Activated naive CD8-positive, alpha-beta T cell (primary cell): ENCODE measurements around the gene ZNF441.
"Not testable (repeated sequence)": the region's sequence is repeated elsewhere in the genome, so short reads cannot be mapped to it uniquely, and the experiment has no call there.

Experiments used
- H3K27ac Mint-ChIP-seq: one replicate; pipeline ENCODE4 v1.8.0; 2021; ENCODE audit warnings: mixed read lengths
- H3K27me3 Mint-ChIP-seq: one replicate; pipeline ENCODE4 v1.8.0; 2021; ENCODE audit warnings: mixed read lengths
- H3K36me3 Mint-ChIP-seq: one replicate; pipeline ENCODE4 v1.8.0; 2021; ENCODE audit warnings: mixed read lengths
- H3K4me1 Mint-ChIP-seq: one replicate; pipeline ENCODE4 v1.8.0; 2021; ENCODE audit warnings: low read depth, mixed read lengths
- H3K4me3 Mint-ChIP-seq: one replicate; pipeline ENCODE4 v1.8.0; 2021; ENCODE audit warnings: mild to moderate bottlenecking, mixed read lengths
- H3K9me3 Mint-ChIP-seq: one replicate; pipeline ENCODE4 v1.8.0; 2021; ENCODE audit warnings: low read depth, mixed read lengths

Gene ZNF441

DNA sequence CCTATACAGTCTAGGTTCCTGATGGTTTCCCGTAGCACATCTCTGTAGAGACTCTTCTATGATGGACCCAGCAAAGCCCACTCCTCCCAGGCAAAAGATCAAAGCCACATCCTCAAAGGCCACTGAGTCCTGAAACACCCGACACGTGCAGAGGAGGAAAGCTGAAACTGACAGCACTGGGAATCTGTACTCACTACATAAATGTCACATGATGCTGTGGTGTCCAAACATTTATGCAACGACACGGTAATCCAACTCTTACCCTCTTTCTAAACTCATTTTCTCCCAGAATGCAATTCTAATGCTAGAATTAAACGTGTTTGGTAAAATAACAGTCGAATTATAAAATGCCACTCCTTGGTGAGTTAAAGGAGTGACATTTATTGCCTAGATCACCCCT, 7.0 kb upstream of the ZNF441 start:
- Mint-ChIP-seq H3K27ac (no peak overlapping the region), H3K36me3 (peaks cover 5% of the 10 kb centered on the region), H3K27me3 (peaks cover 7% of the 10 kb centered on the region), H3K4me3 (no peak overlapping the region), H3K4me1 (no peaks in the 10 kb centered on the region), H3K9me3 (peaks cover 28% of the 10 kb centered on the region)

DNA sequence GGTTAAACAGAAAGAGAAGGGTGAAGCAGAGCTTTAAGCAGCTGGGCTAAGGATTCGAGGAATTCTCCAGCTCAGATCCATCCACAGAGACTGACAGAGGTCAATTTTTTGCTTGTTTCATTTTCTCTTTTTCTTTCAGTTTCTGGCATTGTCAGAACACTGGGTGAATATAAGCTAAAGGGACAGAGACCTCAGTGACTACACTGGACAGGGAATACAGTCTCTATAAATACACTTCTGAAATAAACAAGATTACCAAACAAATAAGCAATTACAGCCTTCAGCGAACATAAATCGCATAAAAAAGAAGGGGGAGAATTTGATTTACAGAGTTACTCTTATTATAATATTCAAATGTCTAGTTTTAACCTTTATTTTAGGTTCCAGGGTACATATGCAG, 3.7 kb upstream of the ZNF441 start:
- H3K27ac Mint-ChIP-seq = no peak overlapping the region
- H3K4me3 Mint-ChIP-seq = no peak overlapping the region

DNA sequence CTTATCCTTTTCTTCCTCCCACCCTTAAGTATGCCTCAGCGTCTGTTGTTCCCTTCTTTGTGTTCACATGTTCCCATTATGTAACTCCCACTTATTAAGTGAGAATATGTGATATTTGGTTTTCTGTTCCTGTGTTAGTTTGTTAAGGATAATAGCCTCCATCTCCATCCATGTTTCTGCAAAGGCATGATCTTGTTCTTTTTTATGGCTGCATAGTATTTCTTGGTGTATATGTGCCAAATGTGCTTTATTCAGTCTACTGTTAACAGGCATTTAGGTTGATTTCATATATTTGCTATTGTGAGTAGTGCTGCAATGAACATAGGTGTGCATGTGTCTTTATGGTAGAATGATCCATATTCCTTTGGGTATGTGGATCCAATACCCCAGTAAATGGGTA, 3.2 kb upstream of the ZNF441 start:
- Mint-ChIP-seq H3K27me3 (peaks cover 4% of the 10 kb centered on the region), H3K4me3 (no peak overlapping the region), H3K27ac (no peak overlapping the region), H3K36me3 (no peaks in the 10 kb centered on the region), H3K9me3 (peaks cover 9% of the 10 kb centered on the region), H3K4me1 (peaks cover 14% of the 10 kb centered on the region)

More for the DNA sequence above, 3.7 kb upstream of the ZNF441 start:
- peaks cover 9% of the 10 kb centered on the region for H3K9me3 Mint-ChIP-seq
- no peaks in the 10 kb centered on the region for H3K36me3 Mint-ChIP-seq
- peaks cover 9% of the 10 kb centered on the region for H3K4me1 Mint-ChIP-seq
- H3K27me3 Mint-ChIP-seq = peaks cover 4% of the 10 kb centered on the region

DNA sequence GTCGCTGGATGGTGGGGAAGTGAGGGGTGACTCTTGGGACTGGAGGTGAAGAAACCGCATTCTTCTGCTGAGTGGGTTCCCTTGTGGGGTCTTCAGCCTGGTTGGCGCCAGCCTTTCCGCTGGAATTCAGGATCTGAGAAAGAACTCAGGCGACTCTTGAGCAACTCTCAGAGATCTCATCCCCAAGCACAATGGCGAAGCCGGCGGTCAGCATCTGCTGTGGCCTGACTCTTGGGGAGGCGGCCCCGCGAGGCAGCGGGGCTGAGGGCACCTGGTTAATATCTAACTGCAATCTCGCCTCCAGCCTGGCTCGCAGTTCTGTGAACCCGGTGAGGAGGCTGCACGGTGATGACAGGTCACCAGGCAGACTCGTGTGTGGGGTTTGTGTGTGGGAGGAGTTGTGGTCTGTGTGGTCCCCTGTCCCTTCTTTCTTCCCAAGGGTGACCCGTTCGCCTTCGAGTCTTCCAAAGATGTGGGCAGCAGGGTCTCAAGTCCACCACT, 883 bp downstream of the ZNF441 start:
- Mint-ChIP-seq H3K27me3 (peaks cover 2% of the 10 kb centered on the region), H3K4me3 (peak overlapping the region; percentile 97), H3K4me1 (peaks cover 19% of the 10 kb centered on the region), H3K27ac (peak overlapping the region; percentile 66), H3K36me3 (peaks cover 22% of the 10 kb centered on the region), H3K9me3 (peaks cover 23% of the 10 kb centered on the region)

DNA sequence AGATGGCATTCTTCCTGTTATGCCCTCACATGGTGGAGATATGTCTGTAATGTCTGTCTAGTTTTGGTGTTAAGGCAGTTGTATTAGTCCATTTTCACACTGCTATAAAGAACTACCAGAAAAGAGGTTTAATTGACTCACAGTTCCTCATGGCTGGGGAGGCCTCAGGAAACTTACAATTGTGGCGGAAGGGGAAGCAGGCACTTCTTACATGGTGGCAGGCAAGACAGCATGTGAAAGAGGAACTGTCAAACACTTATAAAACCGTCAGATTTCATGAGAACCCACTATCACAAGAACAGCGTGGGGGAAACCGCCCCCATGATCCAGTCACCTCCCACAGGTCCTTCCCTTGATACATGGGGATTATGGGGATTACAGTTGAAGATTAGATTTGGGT, 3.2 kb downstream of the ZNF441 start:
- Mint-ChIP-seq H3K9me3 (peaks cover 31% of the 10 kb centered on the region), H3K4me3 (no peak overlapping the region), H3K36me3 (peaks cover 32% of the 10 kb centered on the region)

DNA sequence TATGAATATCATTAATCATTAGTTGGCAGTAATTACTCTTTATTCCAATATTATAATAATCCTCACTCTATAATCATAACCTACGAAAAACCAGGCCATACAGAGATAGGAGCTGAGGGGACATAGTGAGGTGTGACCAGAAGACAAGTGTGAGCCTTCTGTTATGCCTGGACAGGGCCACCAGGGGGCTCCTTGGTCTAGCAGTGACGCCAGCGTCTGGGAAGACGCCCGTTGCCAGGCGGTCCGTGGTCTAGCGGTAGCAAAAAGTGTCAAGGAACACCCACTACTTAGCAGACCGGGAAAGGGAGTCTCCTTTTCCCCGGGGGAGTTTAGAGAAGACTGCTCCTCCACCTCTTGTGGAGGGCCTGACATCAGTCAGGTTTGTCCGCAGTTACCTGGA, 4.7 kb downstream of the ZNF441 start:
- peaks cover 40% of the 10 kb centered on the region for H3K36me3 Mint-ChIP-seq
- H3K27ac Mint-ChIP-seq, H3K4me3 Mint-ChIP-seq, H3K27me3 Mint-ChIP-seq: not testable (repeated sequence)
- H3K4me1 Mint-ChIP-seq = peaks cover 19% of the 10 kb centered on the region
- H3K9me3 Mint-ChIP-seq = peaks cover 36% of the 10 kb centered on the region

More for the DNA sequence above, 3.2 kb downstream of the ZNF441 start:
- Mint-ChIP-seq H3K4me1 (peaks cover 19% of the 10 kb centered on the region), H3K27ac (no peak overlapping the region), H3K27me3 (no peaks in the 10 kb centered on the region)

DNA sequence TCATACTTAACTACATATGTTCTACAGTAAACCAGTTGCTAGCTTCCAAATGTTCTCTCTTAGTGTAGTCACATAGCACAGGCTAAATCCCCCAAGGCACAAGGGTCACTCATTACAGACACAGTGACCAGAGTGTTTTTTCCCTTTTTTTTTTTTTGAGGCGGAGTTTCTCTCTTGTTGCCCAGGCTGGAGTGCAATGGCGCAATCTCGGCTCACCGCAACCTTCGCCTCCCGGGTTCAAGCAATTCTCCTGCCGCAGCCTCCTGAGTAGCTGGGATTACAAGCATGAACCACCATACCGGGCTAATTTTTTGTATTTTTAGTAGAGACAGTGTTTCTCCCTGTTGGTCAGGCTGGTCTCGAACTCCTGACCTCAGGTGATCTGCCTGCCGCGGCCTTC, 9.9 kb downstream of the ZNF441 start:
- Mint-ChIP-seq H3K9me3 (peaks cover 33% of the 10 kb centered on the region), H3K36me3 (peaks cover 59% of the 10 kb centered on the region)
- H3K27me3 Mint-ChIP-seq, H3K27ac Mint-ChIP-seq, H3K4me1 Mint-ChIP-seq, H3K4me3 Mint-ChIP-seq: not testable (repeated sequence)

DNA sequence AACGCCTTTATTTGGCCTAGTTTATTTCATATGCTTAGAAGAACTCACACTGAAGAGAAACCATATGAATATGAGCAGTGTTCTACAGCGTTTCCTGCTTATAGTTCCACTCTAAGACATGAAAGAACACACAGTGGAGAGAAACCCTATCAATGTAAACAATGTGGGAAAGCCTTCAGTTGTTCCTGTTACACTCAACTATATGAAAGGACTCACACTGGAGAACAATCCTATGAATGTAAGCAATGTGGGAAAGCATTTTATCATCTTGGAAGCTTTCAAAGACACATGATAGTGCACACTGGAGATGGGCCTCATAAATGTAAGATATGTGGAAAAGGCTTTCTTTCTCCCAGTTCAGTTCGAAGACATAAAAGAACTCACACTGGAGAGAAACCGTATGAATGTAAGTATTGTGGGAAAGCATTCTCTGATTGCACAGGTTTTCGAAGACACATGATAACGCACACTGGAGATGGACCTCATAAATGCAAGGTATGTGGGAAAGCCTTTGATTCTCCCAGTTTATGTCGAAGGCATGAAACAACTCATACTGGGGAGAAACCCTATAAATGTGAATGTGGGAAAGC, 13.7 kb downstream of the ZNF441 start:
- Mint-ChIP-seq H3K4me1 (no peaks in the 10 kb centered on the region), H3K36me3 (peaks cover 62% of the 10 kb centered on the region), H3K27ac (no peak overlapping the region), H3K27me3 (no peaks in the 10 kb centered on the region), H3K9me3 (peaks cover 26% of the 10 kb centered on the region), H3K4me3 (no peak overlapping the region)

DNA sequence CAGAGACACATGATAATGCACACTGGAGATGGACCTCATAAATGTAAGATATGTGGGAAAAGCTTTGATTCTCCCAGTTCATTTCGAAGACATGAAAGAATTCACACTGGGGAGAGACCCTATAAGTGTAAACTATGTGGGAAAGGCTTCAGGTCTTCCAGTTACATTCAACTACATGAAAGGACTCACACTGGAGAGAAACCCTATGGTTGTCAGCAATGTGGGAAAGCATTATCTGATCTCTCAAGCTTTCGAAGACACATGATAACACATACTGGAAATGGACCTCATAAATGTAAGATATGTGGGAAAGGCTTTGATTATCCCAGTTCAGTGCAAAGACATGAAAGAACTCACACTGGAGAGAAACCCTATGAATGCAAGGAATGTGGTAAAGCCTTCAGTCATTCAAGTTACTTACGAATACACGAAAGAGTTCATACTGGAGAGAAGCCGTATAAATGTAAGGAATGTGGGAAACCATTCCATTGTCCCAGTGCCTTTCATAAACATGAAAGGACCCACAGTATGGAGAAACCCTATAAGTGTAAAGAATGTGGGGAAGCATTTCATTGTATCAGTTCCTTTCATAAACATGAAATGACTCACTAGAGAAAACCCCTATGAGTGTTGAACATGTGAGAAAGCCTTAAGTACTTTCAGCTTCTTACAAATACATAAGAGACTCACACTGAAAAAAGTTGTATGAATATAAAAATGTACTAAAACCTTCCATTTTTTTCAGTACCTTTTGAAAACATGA, 14.7 kb downstream of the ZNF441 start:
- Mint-ChIP-seq H3K36me3 (peaks cover 56% of the 10 kb centered on the region), H3K27me3 (no peaks in the 10 kb centered on the region), H3K4me1 (no peaks in the 10 kb centered on the region), H3K4me3 (no peak overlapping the region), H3K9me3 (peaks cover 20% of the 10 kb centered on the region), H3K27ac (no peak overlapping the region)

DNA sequence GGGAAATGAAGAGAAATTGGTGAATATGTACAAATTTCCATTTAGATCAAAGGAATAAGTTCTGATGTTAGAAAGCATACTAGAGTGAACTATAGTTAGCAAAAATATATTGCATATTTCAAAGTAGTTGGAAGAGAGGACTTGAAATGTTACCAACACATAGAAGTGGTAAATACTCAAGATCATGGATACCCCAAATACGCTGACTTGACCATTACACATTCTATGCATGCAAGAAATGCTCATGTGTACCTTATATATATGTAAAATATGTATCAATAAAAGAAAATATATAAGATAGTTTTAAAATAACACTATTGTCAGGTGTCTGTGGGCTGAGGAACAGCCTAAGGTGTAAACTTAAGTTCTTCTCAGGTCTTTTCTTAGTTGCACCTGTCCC, 17.0 kb downstream of the ZNF441 start:
- Mint-ChIP-seq H3K27ac (no peak overlapping the region), H3K4me1 (no peaks in the 10 kb centered on the region), H3K4me3 (no peak overlapping the region), H3K27me3 (no peaks in the 10 kb centered on the region), H3K36me3 (peaks cover 48% of the 10 kb centered on the region), H3K9me3 (peaks cover 23% of the 10 kb centered on the region)

DNA sequence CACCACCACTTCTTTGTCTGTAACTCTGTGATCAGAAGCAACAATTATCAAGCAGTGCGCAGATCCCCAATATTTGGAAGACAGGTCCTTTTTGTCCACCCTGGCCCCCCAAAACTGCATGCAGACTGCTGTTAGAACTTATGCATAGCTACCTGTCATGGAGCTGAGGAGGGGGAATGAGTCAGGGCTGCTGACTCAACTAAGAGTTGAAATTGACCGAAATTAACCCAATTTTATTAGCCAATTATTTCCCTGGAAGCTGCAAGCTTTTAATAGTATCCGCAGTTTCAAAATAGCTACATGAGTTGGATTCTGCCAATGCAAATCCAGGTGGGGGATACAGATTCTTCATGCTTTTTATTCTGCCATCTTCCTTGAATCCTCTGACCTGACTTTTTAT, 17.6 kb downstream of the ZNF441 start:
- Mint-ChIP-seq H3K27me3 (no peaks in the 10 kb centered on the region), H3K4me1 (no peaks in the 10 kb centered on the region), H3K9me3 (peaks cover 28% of the 10 kb centered on the region), H3K27ac (no peak overlapping the region), H3K4me3 (no peak overlapping the region), H3K36me3 (peaks cover 46% of the 10 kb centered on the region)

DNA sequence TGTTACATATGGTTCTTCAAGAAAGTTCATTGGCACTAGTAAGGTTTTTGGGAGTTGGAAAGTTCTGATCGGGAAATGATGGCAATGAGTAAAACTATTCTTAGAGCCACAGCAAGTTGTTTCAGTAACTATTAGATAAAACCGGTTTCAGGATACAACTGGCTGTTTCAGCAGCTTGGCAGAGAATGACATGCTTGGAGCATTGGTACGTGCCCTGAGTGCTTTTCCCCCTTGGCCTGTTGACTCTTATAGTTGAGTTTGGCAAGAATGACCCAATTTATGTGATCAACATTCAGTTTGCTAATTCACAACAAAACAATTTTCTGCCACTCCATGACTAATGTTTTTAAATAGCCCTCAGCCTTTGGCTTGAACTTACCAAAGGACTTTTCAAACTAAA, 20.7 kb downstream of the ZNF441 start:
- H3K36me3 Mint-ChIP-seq = peaks cover 28% of the 10 kb centered on the region
- H3K27me3 Mint-ChIP-seq = no peaks in the 10 kb centered on the region
- no peak overlapping the region for H3K4me3 Mint-ChIP-seq
- no peaks in the 10 kb centered on the region for H3K4me1 Mint-ChIP-seq
- H3K27ac Mint-ChIP-seq = no peak overlapping the region
- H3K9me3 Mint-ChIP-seq = peaks cover 37% of the 10 kb centered on the region

DNA sequence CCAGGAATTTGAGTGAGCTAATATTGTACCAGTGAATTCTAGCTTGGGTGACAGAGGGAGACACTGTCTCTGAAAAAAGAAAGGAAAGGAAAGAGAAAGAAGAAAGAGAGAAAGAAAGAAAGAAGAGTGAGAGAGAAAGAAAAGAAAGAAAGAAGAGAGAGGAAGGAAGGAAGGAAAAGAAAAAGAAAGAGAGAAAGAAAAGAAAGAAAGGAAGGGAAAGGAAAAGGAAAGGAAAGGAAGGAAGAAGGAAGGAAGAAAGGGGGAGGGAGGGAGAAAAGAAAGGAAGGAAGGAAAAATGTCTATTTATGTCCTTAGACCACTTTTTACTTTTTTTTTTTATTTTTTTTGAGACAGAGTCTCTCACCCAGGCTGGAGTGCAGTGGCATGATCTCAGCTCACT, 26.1 kb downstream of the ZNF441 start:
- H3K9me3 Mint-ChIP-seq = peaks cover 18% of the 10 kb centered on the region
- H3K4me1 Mint-ChIP-seq = peaks cover 7% of the 10 kb centered on the region
- H3K27ac Mint-ChIP-seq = no peak overlapping the region
- no peaks in the 10 kb centered on the region for H3K27me3 Mint-ChIP-seq
- H3K36me3 Mint-ChIP-seq = peaks cover 3% of the 10 kb centered on the region
- no peak overlapping the region for H3K4me3 Mint-ChIP-seq

DNA sequence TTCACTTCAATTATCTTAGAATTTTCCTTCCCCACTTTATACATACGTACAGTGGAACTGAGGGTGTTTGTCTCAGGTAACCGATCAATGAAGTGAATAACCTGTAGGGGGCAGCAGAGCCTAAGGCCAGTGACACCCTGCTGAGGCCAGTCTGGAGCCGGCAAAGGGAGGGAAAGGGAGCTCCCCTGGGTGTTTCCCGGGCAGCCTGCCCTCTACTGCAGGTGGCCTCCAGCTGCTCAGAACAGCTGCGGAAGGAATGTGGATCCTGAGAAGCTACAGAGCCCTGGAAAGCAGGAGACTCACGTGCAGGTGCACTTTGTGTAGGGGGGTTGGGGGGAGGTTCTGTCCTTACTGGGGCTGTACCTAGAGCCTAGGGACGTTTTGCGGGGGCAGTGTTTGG, 30.7 kb downstream of the ZNF441 start:
- H3K4me3 Mint-ChIP-seq = peak overlapping the region; percentile 90

DNA sequence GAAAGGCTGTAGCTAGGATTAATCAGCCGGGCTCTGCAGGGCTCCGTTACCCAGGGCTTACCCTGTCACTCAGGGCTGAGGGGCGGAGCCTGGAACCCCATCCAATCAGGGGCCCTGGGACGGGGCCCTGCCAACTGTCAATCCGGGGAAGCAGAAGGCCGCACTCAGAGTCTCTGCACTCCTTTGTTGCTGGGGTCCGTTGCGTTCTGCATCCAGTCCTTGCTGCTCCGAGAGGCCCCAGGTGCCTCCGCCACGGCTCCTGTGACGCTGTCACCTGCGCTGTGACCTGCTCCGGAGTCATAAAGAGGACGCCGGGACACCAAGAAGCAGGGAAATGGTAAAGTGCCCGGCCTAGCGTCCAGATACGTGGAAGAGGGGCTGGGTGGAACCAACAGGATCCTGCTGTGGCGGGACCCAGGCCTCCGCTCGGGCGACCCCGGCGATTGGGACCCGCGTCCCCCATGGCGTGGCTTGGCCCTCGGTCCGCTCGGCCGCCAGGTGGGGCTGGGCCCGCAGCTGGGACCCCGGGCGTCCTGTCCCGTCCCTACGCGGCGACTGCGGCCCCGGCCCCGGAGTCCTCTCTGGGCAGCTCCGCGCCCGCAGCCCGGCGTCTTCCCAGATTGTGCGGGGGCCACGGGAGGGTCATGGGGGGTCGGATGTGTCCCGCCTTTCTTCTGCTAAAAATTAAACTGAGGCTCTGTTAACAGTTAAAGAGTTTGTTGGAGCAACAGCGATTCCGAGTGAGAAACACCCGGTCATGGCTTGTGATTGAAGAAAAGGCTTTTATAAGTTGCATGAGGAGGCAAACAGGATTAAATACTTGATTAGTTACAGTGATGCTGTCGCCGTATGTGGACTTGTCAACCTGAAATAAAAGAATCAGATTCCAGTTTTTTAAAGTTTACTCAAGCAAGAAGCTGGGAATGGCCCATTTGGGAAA, 31.9 kb downstream of the ZNF441 start, which contains the start of gene ZNF491:
Gene ZNF491 (plus strand): TSS at position 133 of the 940 bp plus-strand sequence. CDS start 7,431 bp downstream, outside the sequence.
- Mint-ChIP-seq H3K36me3 (peaks cover 7% of the 10 kb centered on the region), H3K27ac (peak within 1 kb of the TSS; percentile 50), H3K27me3 (no peaks in the 10 kb centered on the region), H3K4me3 (peak within 1 kb of the TSS; percentile 90), H3K4me1 (peaks cover 11% of the 10 kb centered on the region), H3K9me3 (peaks cover 4% of the 10 kb centered on the region)

More for the DNA sequence above, 30.7 kb downstream of the ZNF441 start:
- no peaks in the 10 kb centered on the region for H3K27me3 Mint-ChIP-seq
- peak overlapping the region; percentile 22 for H3K27ac Mint-ChIP-seq
- H3K4me1 Mint-ChIP-seq = peaks cover 11% of the 10 kb centered on the region
- peaks cover 2% of the 10 kb centered on the region for H3K9me3 Mint-ChIP-seq
- peaks cover 3% of the 10 kb centered on the region for H3K36me3 Mint-ChIP-seq
